ENCODE measurements around the gene CCND1. TPM values are rescaled to one million over a fixed set of nuclear protein-coding genes. Genes with fewer than 3 reads are reported as not detected.

Gene CCND1
- total and polyA plus RNA-seq, 11 donors: 27.9 to 312 (median 144) TPM

GRCh38 chr11:69644071-69644961 is 3.4 kb downstream of the CCND1 start:
- ATAC-seq: peak; percentile 67 to 82 (median 68)
- WGBS, 4 donors: 25 to 59% (median 28%) methylated on average over 7 to 24 of the region's 24 CpGs
- intact Hi-C loops (cut with DNase I): loop anchor here in 9 of 10 donors (2.0 to 10.0 kb wide), 13 partner anchors 26 to 720 kb away; partner anchors contain the start of gene MYEOV (in 3 of the 9)
- Histone ChIP-seq H3K4me1 (peaks cover 6 to 74% (median 56%) of the 10 kb centered on the region in 12 donors), H3K27ac (peak overlapping the region in 10 of 12 donors; percentile 58 to 100 (median 96)), H3K4me3 (peak overlapping the region in 9 of 12 donors; percentile 72 to 97 (median 86)), H3K36me3 (peaks cover 0 to 58% (median 29%) of the 10 kb centered on the region in 9 donors), H3K9me3 (no peaks in the 10 kb centered on the region), H3K27me3 (peaks cover 0 to 27% (median 0%) of the 10 kb centered on the region in 9 donors)
- DNase-seq: peak; percentile 86 to 93 (median 89)
- TF ChIP-seq, protein P1, sequence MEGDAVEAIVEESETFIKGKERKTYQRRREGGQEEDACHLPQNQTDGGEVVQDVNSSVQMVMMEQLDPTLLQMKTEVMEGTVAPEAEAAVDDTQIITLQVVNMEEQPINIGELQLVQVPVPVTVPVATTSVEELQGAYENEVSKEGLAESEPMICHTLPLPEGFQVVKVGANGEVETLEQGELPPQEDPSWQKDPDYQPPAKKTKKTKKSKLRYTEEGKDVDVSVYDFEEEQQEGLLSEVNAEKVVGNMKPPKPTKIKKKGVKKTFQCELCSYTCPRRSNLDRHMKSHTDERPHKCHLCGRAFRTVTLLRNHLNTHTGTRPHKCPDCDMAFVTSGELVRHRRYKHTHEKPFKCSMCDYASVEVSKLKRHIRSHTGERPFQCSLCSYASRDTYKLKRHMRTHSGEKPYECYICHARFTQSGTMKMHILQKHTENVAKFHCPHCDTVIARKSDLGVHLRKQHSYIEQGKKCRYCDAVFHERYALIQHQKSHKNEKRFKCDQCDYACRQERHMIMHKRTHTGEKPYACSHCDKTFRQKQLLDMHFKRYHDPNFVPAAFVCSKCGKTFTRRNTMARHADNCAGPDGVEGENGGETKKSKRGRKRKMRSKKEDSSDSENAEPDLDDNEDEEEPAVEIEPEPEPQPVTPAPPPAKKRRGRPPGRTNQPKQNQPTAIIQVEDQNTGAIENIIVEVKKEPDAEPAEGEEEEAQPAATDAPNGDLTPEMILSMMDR (IDR thresholded peaks at IDR 0.05): peak in 9 of 12 donors; percentile 11 to 60 (median 49)
- no peak for TF ChIP-seq POLR2A (IDR thresholded peaks at IDR 0.05)

DNA sequence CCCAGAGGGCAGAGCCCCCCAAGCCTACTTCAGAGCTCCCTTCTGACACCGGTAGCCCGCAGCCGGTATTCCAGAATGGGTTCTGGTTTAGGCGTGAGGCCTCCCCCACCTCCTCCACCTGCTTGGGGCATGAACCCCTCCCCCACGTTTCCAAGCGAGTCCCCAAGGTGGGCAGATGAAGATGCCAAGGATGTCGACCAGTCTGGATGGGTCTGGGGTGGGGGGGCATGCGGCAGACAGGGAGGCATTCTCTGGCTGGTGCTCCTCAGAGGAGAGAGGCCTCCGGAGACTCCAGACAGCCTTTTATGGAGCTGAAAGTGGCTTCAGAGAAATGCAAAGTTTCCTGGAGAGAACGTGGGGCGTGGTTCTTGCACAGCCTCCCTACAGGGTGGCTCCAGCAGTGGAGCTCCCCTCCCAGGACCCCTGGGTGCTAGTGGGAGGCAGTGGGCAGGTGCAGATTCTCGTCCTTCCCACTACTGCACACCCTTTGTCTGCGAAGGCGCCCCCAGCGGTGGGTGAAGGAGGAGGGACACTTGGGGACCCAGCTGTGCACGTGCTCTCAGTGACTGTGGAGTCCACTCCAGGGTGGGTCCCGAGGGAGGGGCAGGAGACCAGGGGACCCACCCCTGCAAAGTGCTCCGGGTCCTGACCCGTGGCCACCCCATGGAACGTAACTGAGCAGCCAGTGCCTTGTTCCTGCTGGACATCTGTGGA is 4.2 kb downstream of the CCND1 start:
- Histone ChIP-seq H3K27me3 (peaks cover 0 to 19% (median 0%) of the 10 kb centered on the region in 9 donors), H3K4me3 (peak overlapping the region in 4 of 12 donors; percentile 0 to 97 (median 52)), H3K9me3 (no peaks in the 10 kb centered on the region), H3K27ac (peak overlapping the region in 8 of 12 donors; percentile 48 to 100 (median 80)), H3K36me3 (peaks cover 0 to 66% (median 37%) of the 10 kb centered on the region in 9 donors), H3K4me1 (peaks cover 6 to 74% (median 52%) of the 10 kb centered on the region in 12 donors)
- DNase-seq (peak in 1 of 5 donors; percentile 62), ATAC-seq (no peak)
- WGBS, 4 donors: 65 to 75% (median 70%) methylated on average over 14 to 20 of the region's 20 CpGs
- intact Hi-C loops (cut with DNase I): loop anchor here in 9 of 10 donors (2.0 to 10.0 kb wide), 13 partner anchors 26 to 720 kb away; partner anchors contain the start of gene MYEOV (in 3 of the 9)
- TF ChIP-seq, protein P1 (IDR thresholded peaks at IDR 0.05): no peak
- no peak for TF ChIP-seq POLR2A (IDR thresholded peaks at IDR 0.05)

GRCh38 chr11:69645801-69646492 is 5.0 kb downstream of the CCND1 start:
- peaks cover 6 to 70% (median 48%) of the 10 kb centered on the region in 12 donors for H3K4me1 ChIP-seq
- WGBS, 4 donors: 73 to 80% (median 73%) methylated on average over 30 of the region's 30 CpGs
- DNase-seq (no peak), ATAC-seq (no peak)
- H3K36me3 ChIP-seq: peaks cover 0 to 74% (median 45%) of the 10 kb centered on the region in 9 donors
- peak overlapping the region in 4 of 12 donors; percentile 25 to 55 (median 48) for H3K27ac ChIP-seq
- H3K9me3 ChIP-seq: no peaks in the 10 kb centered on the region
- TF ChIP-seq, protein P1 (IDR thresholded peaks at IDR 0.05): no peak
- TF ChIP-seq POLR2A (IDR thresholded peaks at IDR 0.05): no peak
- intact Hi-C loops (cut with DNase I): loop anchor here in 4 of 10 donors (2.0 to 10.0 kb wide), 5 partner anchors 25 to 721 kb away; no protein-coding TSS in a partner anchor
- H3K4me3 ChIP-seq: no peak overlapping the region
- peaks cover 0 to 11% (median 0%) of the 10 kb centered on the region in 9 donors for H3K27me3 ChIP-seq

Measured in heart left ventricle (tissue), 16 donors.